Measurements from ENCODE around the gene CARMIL1.
"Not testable (repeated sequence)": the region's sequence is repeated elsewhere in the genome, so short reads cannot be mapped to it uniquely, and the experiment has no call there.

CARMIL1 gene

GRCh38 chr6:25375125-25375524 is 96.0 kb downstream of the CARMIL1 start:
- no peak for DNase-seq

GRCh38 chr6:25377664-25378063 is 98.5 kb downstream of the CARMIL1 start:
- no peak for DNase-seq

- DNase-seq, result no peak
Measured at GRCh38 chr6:25381077-25381476, 101.9 kb downstream of the CARMIL1 start.

- not testable (repeated sequence) for DNase-seq
Measured at GRCh38 chr6:25382476-25382875, 103.3 kb downstream of the CARMIL1 start.

- DNase-seq, result no peak
Measured at GRCh38 chr6:25384234-25384633, 105.1 kb downstream of the CARMIL1 start.

- DNase-seq, result no peak
Measured at GRCh38 chr6:25384967-25385366, 105.8 kb downstream of the CARMIL1 start.

GRCh38 chr6:25387483-25387882 is 108.3 kb downstream of the CARMIL1 start:
- no peak for DNase-seq

- DNase-seq, result no peak
Measured at GRCh38 chr6:25387911-25388310, 108.7 kb downstream of the CARMIL1 start.

GRCh38 chr6:25388776-25389175 is 109.6 kb downstream of the CARMIL1 start:
- no peak for DNase-seq

GRCh38 chr6:25389471-25389870 is 110.3 kb downstream of the CARMIL1 start:
- no peak for DNase-seq

GRCh38 chr6:25392372-25392771 is 113.2 kb downstream of the CARMIL1 start:
- DNase-seq, result no peak

GRCh38 chr6:25395731-25396130 is 116.6 kb downstream of the CARMIL1 start:
- DNase-seq, result no peak

GRCh38 chr6:25397406-25397805 is 118.2 kb downstream of the CARMIL1 start:
- no peak for DNase-seq

GRCh38 chr6:25399885-25400284 is 120.7 kb downstream of the CARMIL1 start:
- no peak for DNase-seq

- no peak for DNase-seq
Measured at GRCh38 chr6:25401711-25402110, 122.5 kb downstream of the CARMIL1 start.

- no peak for DNase-seq
Measured at GRCh38 chr6:25402125-25402524, 123.0 kb downstream of the CARMIL1 start.

- DNase-seq, result no peak
Measured at GRCh38 chr6:25403150-25403549, 124.0 kb downstream of the CARMIL1 start.

GRCh38 chr6:25404091-25404490 is 124.9 kb downstream of the CARMIL1 start:
- no peak for DNase-seq

GRCh38 chr6:25404693-25405169 is 125.6 kb downstream of the CARMIL1 start:
- DNase-seq, result peak; percentile 34 to 44

- peak; percentile 32 to 68 for DNase-seq
Measured at GRCh38 chr6:25405442-25405841, 126.3 kb downstream of the CARMIL1 start.

- DNase-seq, result no peak
Measured at GRCh38 chr6:25407431-25407830, 128.3 kb downstream of the CARMIL1 start.

- DNase-seq, result no peak
Measured at GRCh38 chr6:25410102-25410501, 130.9 kb downstream of the CARMIL1 start.

- no peak for DNase-seq
Measured at GRCh38 chr6:25411316-25411950, 132.3 kb downstream of the CARMIL1 start.

GRCh38 chr6:25413207-25413905 is 134.2 kb downstream of the CARMIL1 start:
- DNase-seq, result peak; percentile 27 to 30

GRCh38 chr6:25414168-25414567 is 135.0 kb downstream of the CARMIL1 start:
- no peak for DNase-seq
